NCI-H2029 treated with DMSO at 0.1 percent for 48 hours (cell line): ENCODE results near the gene CACNA1H.

Experiments used
- DNase-seq: peaks from one replicate; lab custom pipeline; 2025; lab: John Stamatoyannopoulos, UW

The CACNA1H gene

DNA sequence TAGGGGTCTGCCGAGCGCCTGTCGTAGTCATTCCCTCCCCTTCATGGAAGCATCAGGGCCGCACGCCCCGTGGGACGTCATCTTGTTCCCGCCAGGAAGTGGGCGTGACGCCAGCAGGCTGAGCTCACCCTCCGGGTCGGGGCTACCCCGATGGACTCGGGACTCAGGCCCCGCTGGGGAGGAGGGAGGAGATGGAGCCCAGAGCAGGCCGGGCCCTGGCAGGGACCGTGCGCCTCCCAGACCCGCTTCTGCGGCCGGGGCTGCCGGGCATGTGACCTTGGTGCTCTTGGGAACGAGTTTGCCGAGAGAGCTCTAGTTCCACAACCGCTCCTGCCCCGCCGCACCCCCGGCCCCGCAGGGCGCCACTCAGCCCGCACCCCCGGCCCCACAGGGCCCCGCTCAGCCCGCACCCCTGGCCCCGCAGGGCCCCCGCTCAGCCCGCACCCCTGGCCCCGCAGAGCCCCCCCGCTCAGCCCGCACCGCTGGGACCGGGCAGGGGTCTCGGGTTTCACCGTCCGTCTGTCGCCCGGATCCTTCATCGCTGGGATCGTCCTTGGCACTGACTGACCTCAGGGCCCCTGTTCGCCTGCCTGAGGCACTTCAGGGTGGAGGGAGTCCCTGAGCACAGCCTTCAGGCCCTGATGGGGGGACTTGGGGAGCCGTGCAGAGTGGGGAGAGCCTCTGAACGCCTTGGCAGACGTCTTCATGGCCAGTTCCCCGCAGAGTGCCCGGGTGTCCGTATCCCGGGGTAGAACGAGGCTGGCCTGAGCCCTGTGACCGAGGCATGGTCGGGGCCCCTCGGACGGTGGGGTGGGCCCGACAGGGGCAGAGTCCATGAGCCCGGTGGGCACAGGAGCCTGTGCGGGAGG lies 5.8 kb downstream of the CACNA1H start:
- no peak for DNase-seq

DNA sequence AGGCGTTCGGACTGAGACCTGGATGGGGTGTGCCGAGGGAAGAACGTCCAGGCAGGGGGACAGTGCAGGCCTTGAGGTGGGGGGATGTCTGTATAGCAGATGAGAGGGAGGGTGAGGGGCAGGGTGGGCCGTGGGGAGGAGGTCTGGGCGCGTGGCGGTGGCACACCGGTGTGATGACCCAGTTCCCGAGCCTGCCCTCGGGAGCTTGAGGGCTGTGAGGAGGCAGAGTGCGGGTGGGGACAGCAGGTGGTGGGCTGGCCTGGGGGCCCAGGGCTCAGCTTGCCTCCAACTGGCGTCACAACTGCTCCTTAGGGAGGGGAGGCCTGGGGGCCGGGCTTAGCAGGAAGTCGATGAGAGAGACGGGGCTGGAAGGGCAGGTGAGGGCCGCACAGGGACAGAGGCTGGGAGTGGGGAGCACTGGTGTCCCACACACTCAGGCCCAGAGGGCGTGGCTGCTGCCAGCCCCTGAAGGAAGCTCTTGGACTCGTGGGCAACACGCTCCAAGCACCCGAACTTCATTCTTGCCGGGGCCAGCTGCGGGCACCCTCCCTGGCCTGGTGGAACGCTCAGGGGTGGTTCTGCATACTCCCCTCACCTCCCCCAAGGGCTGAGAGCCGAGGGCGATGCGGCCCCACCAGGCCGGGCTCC lies 6.5 kb downstream of the CACNA1H start:
- DNase-seq: no peak

DNA sequence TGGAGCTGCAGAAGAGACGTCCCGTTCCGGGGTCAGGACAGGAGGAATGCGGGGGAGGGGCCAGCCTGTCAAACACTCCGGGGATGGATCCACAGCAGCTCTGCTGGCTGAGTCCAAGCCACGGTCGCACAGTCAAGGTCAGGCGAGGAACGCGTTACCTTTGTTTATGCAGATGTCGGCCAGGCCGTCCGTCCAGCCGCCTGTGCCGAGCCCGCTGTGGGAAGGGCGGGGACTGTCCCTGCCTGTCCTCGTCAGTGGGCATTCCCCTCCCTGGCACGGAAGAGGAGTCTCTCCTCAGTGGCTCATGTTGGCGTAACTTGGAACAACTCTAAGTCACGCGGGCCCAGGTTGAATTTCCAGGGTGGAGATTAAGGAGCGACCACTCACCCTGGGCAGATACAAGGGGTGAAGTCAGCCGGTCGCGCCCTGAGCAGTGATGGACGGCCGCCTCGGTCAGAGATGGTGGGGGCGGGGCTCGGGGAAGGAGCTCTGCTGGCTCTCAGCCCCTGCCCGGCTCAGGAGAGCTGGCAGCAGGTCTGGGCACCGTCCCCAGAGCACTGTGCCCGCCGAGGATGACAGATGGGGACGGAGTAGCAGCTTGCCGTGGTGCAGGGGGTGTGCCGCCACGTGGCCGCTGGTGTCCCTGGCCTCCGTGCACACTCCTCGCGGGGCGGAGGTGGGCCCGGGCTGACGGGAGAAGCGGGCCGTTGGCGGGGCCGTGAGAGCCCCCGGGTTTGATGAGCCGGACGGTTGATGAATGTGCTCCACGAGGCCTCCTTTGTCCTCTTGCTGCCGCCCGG lies 7.3 kb downstream of the CACNA1H start:
- DNase-seq: peak; percentile 24

DNA sequence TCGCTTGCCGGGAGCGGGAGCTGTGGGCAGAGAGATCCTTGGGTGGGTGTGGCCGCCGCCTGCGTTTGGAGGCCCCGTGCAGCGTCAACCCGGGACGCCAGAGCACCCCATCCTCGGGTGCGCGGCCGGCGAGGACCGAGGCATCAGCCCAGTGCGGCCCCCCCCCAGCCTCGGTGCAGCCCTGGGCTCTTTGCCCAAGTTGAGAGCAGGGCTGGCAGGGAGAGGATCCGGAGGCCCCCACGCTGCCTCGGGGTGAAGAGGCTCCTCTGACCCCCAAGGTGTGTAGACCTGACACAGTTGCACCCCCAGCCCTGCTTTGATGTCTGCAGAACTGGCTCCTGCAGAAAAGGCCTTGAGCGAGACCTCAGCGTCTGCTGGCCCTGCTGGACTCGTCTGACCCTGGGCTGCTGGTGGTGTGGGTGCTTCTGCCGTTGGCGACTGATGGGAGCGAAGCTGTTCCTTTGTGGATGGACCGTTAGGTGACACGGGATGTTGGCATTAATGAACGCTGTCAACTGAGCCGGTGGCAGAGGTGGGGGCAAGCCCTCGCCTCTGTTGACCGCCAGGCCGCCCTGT lies 8.0 kb downstream of the CACNA1H start:
- DNase-seq: no peak

DNA sequence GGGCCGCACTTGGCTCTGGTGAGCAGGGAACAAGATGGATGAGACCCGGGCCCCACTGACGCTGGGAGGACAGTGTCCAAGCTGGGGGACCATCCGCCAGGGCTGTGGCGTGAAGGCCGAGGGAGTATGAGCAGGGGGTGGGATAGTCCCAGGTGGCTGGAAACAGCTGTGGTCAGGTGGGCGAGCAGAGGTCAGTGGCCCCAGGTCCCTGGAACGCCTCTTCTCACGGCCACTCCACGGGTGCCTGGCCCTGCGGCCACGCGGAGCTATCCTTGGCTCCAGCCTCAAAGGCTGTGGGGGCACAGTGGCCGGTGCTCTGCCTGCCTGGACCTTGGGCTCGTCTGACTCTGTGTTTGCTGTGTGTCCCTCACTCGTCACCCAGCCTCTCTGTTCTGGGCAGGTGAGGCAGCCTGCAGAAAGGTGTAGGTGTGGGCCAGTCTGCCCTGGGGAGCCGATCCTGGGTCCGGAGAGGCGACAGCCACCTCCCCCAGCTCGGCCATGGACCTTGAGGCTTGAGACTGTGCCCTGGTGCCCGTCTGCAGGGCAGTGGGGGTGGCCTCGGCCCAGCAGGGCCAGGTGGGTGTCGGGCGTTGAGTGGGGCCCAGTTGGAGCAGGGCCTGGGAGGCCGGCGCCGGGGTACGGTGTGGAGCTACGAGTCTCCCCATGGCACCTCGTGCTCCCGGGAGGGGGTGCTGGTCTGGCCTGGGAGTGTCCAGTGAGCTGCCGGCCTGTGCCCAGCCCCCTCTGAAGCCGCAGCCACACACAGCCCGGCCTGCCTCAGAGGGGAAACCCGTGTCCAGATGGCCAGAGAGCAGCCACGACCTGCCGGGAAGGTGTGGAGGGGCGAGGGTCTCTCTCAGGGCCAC lies 10.0 kb downstream of the CACNA1H start:
- DNase-seq: no peak

DNA sequence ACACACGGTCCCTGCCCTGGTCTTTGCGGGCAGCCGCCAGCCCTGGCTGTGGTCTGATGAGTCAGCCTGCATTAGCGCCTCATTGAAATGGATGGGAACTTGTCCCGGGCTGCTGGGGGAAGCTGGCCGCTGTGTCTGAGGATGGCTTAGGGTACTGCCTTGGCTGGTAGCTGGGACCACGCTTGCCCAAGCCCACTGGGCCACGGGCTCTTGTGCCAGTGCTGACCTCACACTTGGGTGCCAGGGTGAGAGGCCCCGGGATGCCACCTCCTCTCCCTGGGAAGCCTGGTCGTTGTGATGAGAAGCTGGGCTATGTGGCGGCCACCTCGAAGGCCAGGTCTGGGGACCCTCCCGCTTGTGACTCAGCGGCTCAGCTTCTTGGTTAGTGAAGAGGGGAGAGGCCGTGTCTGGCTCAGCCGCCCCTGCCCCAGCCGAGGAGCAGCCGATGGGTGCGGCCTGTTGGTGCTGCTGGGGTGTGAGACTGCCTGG lies 10.7 kb downstream of the CACNA1H start:
- DNase-seq: no peak

DNA sequence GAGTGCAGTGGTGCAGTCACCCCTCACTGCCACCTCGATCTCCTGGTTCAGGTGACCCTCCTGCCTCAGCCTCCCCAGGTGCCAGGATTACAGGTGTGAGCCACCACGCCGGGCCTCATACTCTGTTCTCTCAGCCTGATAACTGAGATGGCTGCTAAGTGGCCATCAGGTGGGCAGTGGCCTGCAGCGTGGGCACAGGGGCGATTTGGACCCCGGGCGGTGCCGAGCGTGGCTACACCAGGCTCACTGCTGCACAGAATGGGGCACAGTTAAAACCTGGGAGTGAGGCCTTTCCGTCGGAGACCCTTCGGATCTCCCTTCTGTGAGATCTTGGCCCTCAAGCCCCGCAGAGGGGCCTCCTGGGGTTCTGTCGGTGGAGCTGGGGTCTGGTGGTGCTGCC lies 11.5 kb downstream of the CACNA1H start:
- no peak for DNase-seq

DNA sequence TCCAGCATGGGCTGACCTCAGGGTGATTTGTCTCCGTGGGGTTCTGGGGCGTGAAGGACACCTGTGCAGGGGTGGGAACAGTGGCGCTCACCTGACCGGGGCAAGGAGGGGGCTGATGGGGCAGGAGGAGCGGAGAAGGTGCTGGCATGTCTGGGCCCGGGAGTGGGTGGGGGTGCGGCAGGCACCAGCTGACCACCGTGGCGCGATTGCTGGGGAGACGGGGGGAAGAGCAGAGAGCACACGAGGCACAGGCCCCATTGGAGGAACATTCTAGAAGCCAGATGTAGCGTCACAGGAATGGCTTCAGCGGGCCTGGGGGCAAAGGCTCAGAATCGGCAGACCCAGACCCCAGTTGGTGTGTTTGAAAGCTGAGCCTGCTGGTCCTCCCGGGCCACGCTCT lies 12.1 kb downstream of the CACNA1H start:
- no peak for DNase-seq

DNA sequence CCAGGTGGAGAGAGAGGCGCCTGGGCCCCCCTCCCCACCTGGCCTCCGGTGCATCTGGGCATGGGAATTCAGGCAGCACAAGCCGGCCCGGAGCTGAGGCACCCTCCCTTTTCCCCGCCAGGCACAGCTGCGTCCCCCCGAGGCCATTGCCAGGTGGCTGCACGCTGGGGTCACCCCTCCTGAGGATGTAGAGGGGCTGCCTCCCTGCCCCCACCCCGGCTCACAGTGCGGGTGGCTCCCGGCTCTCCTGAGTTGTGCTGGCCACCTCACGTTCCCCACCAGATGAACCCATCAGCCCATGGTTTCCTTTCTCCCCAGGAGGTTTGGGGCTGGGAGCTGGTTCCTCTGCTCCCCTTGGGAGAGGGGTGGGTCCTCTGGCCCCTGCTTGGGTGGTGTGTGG lies 12.6 kb downstream of the CACNA1H start:
- no peak for DNase-seq

DNA sequence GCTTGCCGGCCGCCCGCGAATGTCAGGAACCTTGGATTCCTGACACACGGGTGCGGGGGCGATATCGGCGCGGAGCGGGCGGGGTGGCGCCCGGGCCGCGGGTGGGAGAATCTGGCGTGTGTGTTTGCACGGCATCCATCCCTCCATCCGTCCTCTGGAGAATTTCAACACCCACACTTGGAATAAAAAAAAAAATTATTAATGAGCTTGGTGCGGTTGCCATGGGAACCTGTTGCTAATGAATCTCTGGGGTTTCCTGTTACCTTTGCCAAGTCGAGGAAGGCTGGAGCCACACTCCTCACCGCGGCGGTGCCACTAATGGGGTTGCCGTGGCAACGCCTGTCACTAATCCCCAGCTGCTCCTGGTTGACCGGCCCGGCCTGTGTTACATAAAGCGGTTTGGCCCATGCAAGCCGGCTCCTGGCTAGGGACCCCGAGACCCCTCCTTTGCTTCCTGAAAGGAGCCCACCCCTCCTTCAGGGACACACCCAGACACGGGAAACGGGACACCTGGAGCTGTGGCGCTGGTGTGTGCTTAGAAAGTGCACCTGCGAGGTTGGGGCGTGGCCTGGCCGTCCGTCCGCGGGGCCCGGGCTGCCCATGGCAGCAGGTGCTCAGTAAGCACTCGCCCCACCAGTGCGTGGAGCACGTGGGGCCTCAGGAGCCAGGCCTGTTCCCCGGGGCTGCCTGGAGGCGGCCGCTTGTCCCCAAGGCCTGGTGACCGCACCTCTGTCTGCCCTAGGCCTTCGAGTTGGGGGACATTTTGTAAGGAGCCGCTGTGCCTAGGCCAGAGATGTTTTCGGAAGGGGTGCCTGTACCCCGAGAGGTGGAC lies 14.6 kb downstream of the CACNA1H start:
- DNase-seq: peak; percentile 74

DNA sequence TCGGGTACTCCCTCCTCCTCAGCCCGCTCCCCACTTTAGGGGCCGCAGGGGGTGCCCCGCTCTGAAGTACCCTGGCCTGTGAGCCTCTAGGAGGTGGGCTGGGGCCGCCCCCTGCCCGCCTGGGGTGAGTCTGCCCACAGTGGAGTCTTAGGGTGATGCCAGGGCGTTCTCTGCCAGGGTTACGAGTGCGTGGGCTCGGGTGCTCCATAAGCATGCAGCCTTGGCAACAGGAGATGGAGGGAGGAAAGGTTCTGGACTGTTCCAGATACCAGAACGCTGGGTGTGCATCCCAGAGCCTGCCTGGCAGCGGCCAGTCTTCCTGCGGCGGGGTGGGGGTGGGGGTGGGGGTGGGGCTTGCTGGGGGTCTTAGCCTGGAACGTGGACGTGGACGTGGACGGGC lies 15.9 kb downstream of the CACNA1H start:
- no peak for DNase-seq

DNA sequence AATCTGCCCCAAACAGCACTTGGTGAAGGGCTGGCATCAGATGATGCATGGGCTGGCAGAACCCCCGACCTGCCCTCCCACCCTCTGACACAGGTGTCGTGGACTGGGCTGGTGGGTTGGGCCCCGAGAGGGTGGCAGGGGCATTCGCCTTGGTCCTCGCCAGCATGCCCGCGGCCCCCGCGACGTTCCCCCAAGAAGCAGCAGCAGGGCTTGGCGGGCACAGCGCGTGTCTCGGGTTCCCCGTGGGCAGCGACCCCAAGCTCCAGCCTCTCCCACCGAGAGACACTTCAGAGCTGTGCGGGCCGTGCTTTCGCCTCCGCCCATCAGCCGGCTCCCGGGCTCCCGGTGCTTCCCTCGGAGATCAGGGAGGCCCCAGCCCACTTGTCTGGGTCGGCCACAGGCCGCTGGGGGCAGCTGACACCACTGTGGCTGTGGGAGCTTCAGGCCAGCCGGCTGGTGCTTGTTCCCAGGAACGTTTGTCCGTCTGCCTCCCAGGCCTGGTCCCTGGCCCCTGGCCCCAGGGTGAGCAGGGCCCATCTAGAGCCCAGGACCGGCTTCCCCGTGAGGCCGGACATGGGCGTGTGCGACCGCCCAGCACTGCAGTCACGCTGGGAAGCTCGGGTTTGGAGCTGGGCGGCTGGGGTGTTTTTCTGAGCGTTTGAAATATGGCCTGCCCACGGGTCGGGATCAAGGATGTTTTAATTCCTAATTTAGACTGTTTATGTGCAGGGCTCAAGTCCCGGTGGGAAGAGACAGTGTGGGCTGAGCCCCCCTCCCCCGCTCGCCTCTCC lies 16.6 kb downstream of the CACNA1H start:
- DNase-seq: no peak

DNA sequence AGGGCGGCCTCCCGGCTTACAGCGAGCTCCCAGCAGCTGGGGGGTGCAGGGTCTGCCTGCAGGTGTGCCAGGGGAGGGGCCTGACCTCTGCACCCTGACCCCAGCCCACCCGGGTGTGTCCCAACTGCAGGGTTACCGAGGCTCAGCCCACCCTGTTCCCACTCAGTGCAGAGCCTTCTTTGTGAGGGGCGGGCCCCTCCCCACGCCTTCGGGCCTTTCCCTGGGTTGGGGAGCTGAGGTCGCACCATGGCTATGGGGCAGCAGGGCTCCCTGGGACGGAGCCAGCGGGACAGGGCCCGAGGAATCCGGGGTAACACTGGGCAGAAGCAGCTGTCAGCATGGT lies 17.1 kb downstream of the CACNA1H start:
- DNase-seq: no peak

DNA sequence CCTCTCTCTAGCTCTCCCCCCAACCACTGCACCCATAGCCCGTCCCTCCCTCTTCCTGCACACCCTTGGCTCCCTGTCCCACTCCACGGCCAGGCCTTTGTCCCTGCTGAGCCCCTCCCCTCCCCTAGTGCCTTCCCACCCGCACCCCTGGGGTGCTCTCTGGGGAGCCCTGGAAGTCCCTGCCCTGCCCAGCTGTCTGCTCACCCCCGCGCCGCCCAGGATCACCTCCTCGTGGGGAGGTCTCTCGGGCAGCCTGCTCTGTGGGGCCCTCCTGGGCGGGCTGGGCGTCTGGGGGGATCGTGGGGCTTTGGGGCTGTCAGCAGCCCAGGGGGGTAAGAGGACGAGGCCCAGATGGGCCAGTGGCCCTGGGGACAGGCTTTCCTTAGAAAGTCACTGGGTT lies 18.1 kb downstream of the CACNA1H start:
- no peak for DNase-seq

DNA sequence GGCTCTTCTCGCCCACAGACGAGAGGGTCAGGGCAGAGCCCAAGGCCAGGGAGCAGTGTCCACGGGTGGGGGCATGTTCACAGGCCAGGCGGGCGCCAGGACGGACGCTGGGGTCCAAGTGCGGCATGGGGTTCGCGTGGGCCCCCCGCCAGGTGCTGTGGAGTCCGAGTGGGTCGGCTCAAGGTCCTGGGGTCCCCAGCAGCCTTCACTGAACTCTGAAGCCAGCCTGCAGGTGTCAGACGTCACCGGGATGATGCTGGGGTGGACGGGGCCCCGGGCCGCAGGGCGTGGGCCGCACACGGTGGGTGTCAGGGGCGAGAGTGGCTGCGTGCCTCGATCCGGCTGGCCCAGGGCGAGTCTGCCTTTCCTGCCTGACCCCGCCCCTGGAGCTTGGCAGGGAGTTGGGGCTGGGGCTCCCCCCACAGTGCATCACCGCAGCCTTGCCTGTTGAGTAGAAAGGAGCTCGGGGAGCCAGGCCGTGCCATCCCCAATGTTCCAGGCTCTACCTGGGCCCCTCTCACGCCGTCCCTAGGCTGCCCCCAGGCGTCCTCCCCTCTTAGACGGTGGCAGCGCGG lies 19.0 kb downstream of the CACNA1H start:
- DNase-seq: no peak

DNA sequence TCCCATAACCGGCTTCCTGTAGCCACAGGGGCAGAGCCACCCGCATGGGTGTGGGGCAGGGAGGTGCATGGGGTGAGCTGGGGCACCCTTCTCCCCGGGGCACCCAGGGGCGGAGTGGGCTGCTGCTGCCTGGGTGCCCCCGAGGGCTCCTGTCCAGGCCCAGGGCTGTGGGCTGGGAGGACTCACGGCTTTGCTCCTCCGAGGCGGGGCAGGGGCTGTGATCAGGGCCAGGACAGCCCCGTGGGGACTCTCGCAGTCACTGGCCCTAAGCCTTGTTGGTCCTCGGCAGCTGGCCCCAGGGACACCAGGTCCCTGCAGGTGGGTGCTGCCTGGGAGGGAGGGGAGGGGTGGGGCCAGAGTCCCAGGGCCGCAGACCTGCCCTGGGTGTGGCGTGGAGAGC lies 19.7 kb downstream of the CACNA1H start:
- DNase-seq: no peak

DNA sequence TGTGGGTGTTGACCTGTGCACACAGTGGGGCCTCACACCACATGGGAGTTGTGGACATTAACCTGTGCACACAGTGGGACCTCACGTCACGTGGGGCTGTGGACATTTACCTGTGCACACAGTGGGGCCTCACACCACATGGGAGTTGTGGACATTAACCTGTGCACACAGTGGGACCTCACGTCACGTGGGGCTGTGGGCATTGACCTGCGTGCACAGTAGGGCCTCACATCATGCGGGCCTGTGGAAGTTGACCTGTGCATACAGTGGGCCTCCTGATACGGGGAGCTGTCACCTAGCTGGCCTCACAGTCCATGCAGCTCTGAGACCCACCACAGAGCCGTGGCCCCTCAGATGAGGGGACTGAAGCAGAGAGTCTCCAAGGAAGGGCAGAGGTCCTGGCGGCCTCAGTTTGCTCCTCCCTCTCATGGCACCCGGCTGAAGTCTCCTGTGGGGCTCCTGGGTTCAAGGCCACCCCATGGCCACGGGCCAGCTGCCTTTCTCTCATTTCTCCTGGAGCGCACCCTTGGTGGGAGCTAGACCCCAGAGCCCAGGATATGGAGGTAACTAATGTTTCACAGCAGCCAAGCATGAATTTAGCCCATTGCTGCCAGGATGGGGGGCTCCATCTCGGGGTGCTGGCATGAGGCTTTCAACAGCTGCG lies 21.0 kb downstream of the CACNA1H start:
- no peak for DNase-seq

DNA sequence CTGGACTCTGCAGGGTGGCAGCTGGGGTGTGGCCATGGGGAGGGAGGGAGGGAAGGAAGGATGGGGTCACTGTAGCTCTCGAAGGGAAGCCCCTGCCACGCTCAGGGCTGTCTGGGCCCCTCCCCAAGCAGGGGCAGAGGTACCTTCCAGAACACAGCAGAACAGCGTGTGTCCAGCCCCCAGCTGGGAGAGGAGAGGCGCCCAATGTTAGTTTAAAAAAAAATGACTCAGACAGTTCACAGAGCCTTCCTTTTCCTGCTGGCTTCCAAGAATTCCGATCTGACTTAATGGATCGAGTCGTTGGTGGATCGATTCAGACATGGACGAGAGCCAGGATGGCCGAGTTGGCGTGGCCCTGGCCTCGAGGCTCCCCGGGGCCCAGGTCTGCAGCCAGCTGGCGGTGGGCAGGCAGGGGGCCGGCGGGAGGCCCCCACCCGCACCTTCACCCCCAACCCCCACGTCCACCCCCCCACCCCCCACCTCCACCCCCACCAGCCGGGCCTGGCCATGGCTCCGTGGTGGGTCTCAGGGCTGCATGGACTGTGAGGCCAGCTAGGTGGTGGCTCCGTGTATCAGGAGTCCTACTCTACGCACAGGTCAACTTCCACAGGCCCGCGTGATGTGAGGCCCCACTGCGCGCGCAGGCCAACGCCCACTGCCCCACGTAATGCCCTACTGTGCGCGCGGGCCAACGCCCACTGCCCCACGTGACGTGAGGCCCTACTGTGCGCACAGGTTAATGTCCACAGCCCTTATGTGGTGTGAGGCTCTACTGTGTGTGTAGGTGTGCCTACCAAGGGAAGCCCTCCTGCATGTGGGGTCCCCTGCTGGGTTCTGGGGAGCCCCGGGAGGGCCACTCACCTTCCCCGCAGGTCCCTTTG lies 21.8 kb downstream of the CACNA1H start:
- DNase-seq: no peak
